WI38 (cell line): ENCODE measurements around the gene TBC1D5.

Experiments used
- H3K4me3 ChIP-seq: 2 replicates; pipeline ENCODE4 v1.5.1; 2011; ENCODE audit warnings: low read depth, mild to moderate bottlenecking, control low read depth, low read length
- CTCF ChIP-seq: IDR thresholded peaks from 2 replicates; pipeline ENCODE4 v1.5.1; 2012; ENCODE audit warnings: low read depth, mild to moderate bottlenecking, control low read depth, low read length

Gene TBC1D5

GRCh38 chr3:17753632-17753992 lies 11.2 kb upstream of the TBC1D5 start:
- no peak overlapping the region for H3K4me3 ChIP-seq
- TF ChIP-seq CTCF = no peak

GRCh38 chr3:17752876-17753631 lies 10.6 kb upstream of the TBC1D5 start:
- no peak for TF ChIP-seq CTCF
- H3K4me3 ChIP-seq = no peak overlapping the region

GRCh38 chr3:17752436-17752835 lies 10.0 kb upstream of the TBC1D5 start:
- TF ChIP-seq CTCF = no peak
- no peak overlapping the region for H3K4me3 ChIP-seq

- no peak for TF ChIP-seq CTCF
- H3K4me3 ChIP-seq = peak overlapping the region; percentile 42; the same call in 1 of the 2 replicates
Observed at GRCh38 chr3:17749705-17750293, 7.4 kb upstream of the TBC1D5 start.

- no peak for TF ChIP-seq CTCF
- no peak overlapping the region for H3K4me3 ChIP-seq
Observed at GRCh38 chr3:17749281-17749680, 6.8 kb upstream of the TBC1D5 start.

- no peak overlapping the region for H3K4me3 ChIP-seq
- no peak for TF ChIP-seq CTCF
Observed at GRCh38 chr3:17747890-17748247, 5.4 kb upstream of the TBC1D5 start.

GRCh38 chr3:17747174-17747889 lies 4.9 kb upstream of the TBC1D5 start:
- no peak for TF ChIP-seq CTCF
- no peak overlapping the region for H3K4me3 ChIP-seq
